Lower leg skin (tissue), 3 donors: ENCODE measurements around the gene TMOD2.

Experiments
- CTCF ChIP-seq, 3 donors: fragments of 450-650 bp; IDR thresholded peaks; one replicate each; pipeline ENCODE4 v1.5.1; 2016; ENCODE audit warnings: antibody characterized with exemption in 3 of 3, mild to moderate bottlenecking in 3 of 3, moderate library complexity in 2 of 3
- POLR2A ChIP-seq, 2 donors: fragments of 450-650 bp; IDR thresholded peaks; one replicate each; pipeline ENCODE4 v1.6.1; 2016 to 2017; ENCODE audit warnings: antibody characterized with exemption in 2 of 2, mild to moderate bottlenecking in 1 of 2, moderate library complexity in 1 of 2

DNA sequence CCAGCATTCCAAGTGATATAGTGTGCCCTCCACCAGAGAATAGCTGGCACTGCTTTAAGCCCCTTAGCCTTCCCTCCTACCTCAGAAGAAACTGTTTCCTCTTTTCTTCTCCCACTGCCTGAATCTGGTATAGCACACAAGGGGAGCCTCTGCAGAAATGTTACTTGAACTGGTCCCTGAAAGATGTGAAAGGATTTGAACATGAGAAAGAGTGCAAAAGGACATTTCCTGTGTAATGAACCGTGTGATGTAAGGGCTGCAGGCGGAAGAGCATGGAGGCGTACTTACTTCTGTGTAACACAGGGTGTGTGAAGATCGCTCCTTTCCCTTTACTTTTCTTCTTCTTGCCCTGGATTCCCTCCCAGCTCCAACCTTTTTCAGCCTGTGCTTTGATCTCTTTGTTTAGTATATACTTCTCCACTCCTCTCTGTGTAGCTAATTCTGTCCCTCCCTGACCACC, 86.4 kb downstream of the TMOD2 start:
- TF ChIP-seq CTCF (IDR thresholded peaks at IDR 0.05) (no peak), POLR2A (IDR thresholded peaks at IDR 0.05) (no peak)
